ENCODE results near the gene CEP162.

CEP162 gene

DNA sequence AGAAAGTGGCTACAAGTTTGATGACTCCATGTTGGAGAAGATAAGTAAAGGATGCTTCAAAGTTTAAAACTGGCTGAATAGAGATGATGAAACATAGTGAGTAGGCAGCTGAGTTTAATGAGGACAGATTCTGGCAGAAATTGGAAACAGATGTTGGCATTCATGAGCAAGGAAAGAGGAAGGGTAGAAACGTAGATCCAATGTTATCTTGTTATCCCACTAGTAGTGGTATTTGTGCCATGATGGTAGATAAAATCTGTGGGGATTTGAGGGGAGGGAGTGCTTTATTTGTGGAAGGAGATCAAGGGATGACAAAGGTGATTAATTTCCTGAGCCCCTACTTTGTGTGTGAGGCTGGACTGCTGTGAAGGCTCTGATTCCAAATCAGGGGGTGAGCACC, 124.4 kb downstream of the CEP162 start:
- no peaks in the 10 kb centered on the region for H3K27me3 ChIP-seq (ENCODE audit: insufficient read depth, poor library complexity, severe bottlenecking)
- no peaks in the 10 kb centered on the region for H3K9me3 ChIP-seq (ENCODE audit: severe bottlenecking)
- TF ChIP-seq, protein P1, sequence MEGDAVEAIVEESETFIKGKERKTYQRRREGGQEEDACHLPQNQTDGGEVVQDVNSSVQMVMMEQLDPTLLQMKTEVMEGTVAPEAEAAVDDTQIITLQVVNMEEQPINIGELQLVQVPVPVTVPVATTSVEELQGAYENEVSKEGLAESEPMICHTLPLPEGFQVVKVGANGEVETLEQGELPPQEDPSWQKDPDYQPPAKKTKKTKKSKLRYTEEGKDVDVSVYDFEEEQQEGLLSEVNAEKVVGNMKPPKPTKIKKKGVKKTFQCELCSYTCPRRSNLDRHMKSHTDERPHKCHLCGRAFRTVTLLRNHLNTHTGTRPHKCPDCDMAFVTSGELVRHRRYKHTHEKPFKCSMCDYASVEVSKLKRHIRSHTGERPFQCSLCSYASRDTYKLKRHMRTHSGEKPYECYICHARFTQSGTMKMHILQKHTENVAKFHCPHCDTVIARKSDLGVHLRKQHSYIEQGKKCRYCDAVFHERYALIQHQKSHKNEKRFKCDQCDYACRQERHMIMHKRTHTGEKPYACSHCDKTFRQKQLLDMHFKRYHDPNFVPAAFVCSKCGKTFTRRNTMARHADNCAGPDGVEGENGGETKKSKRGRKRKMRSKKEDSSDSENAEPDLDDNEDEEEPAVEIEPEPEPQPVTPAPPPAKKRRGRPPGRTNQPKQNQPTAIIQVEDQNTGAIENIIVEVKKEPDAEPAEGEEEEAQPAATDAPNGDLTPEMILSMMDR (IDR thresholded peaks at IDR 0.05; ENCODE audit: poor library complexity, severe bottlenecking) = no peak
- H3K36me3 ChIP-seq (ENCODE audit: low read depth) = no peaks in the 10 kb centered on the region
- DNase-seq (ENCODE audit: low spot score) (no peak), ATAC-seq (ENCODE audit: low read depth) (no peak)
- no peak overlapping the region for H3K27ac ChIP-seq (ENCODE audit: poor library complexity, severe bottlenecking)
- no peaks in the 10 kb centered on the region for H3K4me1 ChIP-seq (ENCODE audit: insufficient read depth, poor library complexity, severe bottlenecking)
- H3K4me3 ChIP-seq (ENCODE audit: severe bottlenecking) = no peak overlapping the region

- no peaks in the 10 kb centered on the region for H3K36me3 ChIP-seq (ENCODE audit: low read depth)
- ATAC-seq (ENCODE audit: low read depth) (no peak), DNase-seq (ENCODE audit: low spot score) (no peak)
- no peaks in the 10 kb centered on the region for H3K9me3 ChIP-seq (ENCODE audit: severe bottlenecking)
- TF ChIP-seq, protein P1 (IDR thresholded peaks at IDR 0.05; ENCODE audit: poor library complexity, severe bottlenecking) = no peak
- H3K27ac ChIP-seq (ENCODE audit: poor library complexity, severe bottlenecking) = no peak overlapping the region
- H3K27me3 ChIP-seq (ENCODE audit: insufficient read depth, poor library complexity, severe bottlenecking) = no peaks in the 10 kb centered on the region
- H3K4me1 ChIP-seq (ENCODE audit: insufficient read depth, poor library complexity, severe bottlenecking) = no peaks in the 10 kb centered on the region
- H3K4me3 ChIP-seq (ENCODE audit: severe bottlenecking) = no peak overlapping the region
Measured at GRCh38 chr6:84095156-84095555, 132.3 kb downstream of the CEP162 start.

- Histone ChIP-seq H3K4me1 (ENCODE audit: insufficient read depth, poor library complexity, severe bottlenecking) (no peaks in the 10 kb centered on the region), H3K36me3 (ENCODE audit: low read depth) (no peaks in the 10 kb centered on the region), H3K9me3 (ENCODE audit: severe bottlenecking) (no peaks in the 10 kb centered on the region), H3K27ac (ENCODE audit: poor library complexity, severe bottlenecking) (no peak overlapping the region), H3K4me3 (ENCODE audit: severe bottlenecking) (no peak overlapping the region), H3K27me3 (ENCODE audit: insufficient read depth, poor library complexity, severe bottlenecking) (no peaks in the 10 kb centered on the region)
- DNase-seq (ENCODE audit: low spot score) = no peak
- TF ChIP-seq, protein P1 (IDR thresholded peaks at IDR 0.05; ENCODE audit: poor library complexity, severe bottlenecking) = no peak
- ATAC-seq (ENCODE audit: low read depth) = no peak
Measured at GRCh38 chr6:84093441-84094435, 133.7 kb downstream of the CEP162 start.

DNA sequence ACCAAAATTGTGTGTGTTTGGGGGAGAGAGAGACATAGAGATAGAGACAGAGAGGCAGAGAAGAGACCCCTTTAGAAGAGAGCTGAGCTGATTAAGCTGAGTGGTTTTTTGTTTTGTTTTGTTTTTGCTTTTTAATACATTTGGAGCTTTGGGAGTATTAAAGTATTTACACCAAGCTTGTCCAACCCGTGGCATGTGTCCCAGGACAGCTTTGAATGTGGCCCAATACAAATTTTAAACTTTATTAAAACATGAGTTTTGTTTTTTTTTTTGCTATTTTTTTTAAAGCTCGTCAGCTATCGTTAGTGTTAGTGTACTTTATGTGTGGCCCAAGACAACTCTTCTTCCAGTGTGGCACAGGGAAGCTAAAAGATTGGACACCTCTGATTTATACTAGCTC, 137.9 kb downstream of the CEP162 start:
- DNase-seq (ENCODE audit: low spot score) (no peak), ATAC-seq (ENCODE audit: low read depth) (no peak)
- Histone ChIP-seq H3K4me1 (ENCODE audit: insufficient read depth, poor library complexity, severe bottlenecking) (no peaks in the 10 kb centered on the region), H3K27ac (ENCODE audit: poor library complexity, severe bottlenecking) (no peak overlapping the region), H3K4me3 (ENCODE audit: severe bottlenecking) (no peak overlapping the region), H3K36me3 (ENCODE audit: low read depth) (no peaks in the 10 kb centered on the region), H3K9me3 (ENCODE audit: severe bottlenecking) (no peaks in the 10 kb centered on the region), H3K27me3 (ENCODE audit: insufficient read depth, poor library complexity, severe bottlenecking) (no peaks in the 10 kb centered on the region)
- TF ChIP-seq, protein P1 (IDR thresholded peaks at IDR 0.05; ENCODE audit: poor library complexity, severe bottlenecking) = no peak

DNA sequence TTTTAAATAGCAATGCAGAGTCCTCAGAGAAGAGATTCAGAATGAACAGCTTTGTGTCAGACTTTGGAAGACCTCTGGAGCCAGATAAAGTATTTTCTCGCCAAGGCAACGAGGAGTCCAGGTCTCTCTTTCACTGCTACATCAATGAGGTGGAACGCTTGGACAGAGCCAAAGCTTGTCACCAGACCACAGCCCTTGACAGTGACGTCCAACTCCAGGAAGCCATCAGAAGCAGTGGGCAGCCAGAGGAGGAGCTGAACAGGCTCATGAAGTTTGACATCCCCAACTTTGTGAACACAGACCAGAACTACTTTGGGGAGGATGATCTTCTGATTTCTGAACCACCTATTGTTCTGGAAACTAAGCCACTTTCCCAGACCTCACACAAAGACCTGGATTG, 138.4 kb downstream of the CEP162 start:
- H3K4me1 ChIP-seq (ENCODE audit: insufficient read depth, poor library complexity, severe bottlenecking) = no peaks in the 10 kb centered on the region
- TF ChIP-seq, protein P1 (IDR thresholded peaks at IDR 0.05; ENCODE audit: poor library complexity, severe bottlenecking) = no peak
- no peak overlapping the region for H3K27ac ChIP-seq (ENCODE audit: poor library complexity, severe bottlenecking)
- H3K4me3 ChIP-seq (ENCODE audit: severe bottlenecking) = no peak overlapping the region
- H3K9me3 ChIP-seq (ENCODE audit: severe bottlenecking) = no peaks in the 10 kb centered on the region
- H3K27me3 ChIP-seq (ENCODE audit: insufficient read depth, poor library complexity, severe bottlenecking) = no peaks in the 10 kb centered on the region
- DNase-seq (ENCODE audit: low spot score) (no peak), ATAC-seq (ENCODE audit: low read depth) (no peak)
- H3K36me3 ChIP-seq (ENCODE audit: low read depth) = no peaks in the 10 kb centered on the region

Data from RWPE2 (cell line).